Left lung (tissue), 10 donors: ENCODE results near the gene UTP25. TPM values are rescaled to one million over a fixed set of nuclear protein-coding genes. Genes with fewer than 3 reads are reported as not detected.
A peak's percentile ranks its signal among the peaks of the same experiment; 100 is the strongest.

Source experiments
- ATAC-seq: fragments of 200-7000 bp; cut with Tn5 transposase; one replicate; pipeline ENCODE4 v1.9.1; 2020; ENCODE audit warnings: moderate library complexity
- DNase-seq, 4 donors: peaks; one replicate each; pipeline ENCODE4 v3.0.0-alpha.2; 2013 to 2020
- H3K27ac ChIP-seq, 2 donors: fragments of 200-600 bp; sonication (generic) in 1 of 2; one replicate each; pipeline versions ENCODE4 v1.5.0 to v1.8.0; 2020 to 2021
- H3K27me3 ChIP-seq, 2 donors: fragments of 200-600 bp; sonication (generic) in 1 of 2; one replicate each; pipeline versions ENCODE4 v1.5.0 to v1.8.0; 2020 to 2021
- H3K36me3 ChIP-seq, 2 donors: fragments of 200-600 bp; sonication (generic) in 1 of 2; one replicate each; pipeline versions ENCODE4 v1.5.0 to v1.8.0; 2020 to 2021
- H3K4me1 ChIP-seq, 2 donors: fragments of 200-600 bp; one replicate each; pipeline ENCODE4 v1.8.0; 2021
- H3K4me3 ChIP-seq, 2 donors: fragments of 200-600 bp; sonication (generic) in 1 of 2; one replicate each; pipeline versions ENCODE4 v1.5.0 to v1.8.0; 2020 to 2021; ENCODE audit warnings: mild to moderate bottlenecking in 1 of 2
- H3K9me3 ChIP-seq, 2 donors: fragments of 200-600 bp; sonication (generic) in 1 of 2; one replicate each; pipeline versions ENCODE4 v1.5.0 to v1.8.0; 2020 to 2021
- intact Hi-C, 2 donors: fragments of 100-400 bp; cut with DNase I; formaldehyde crosslinking; loops; one replicate each; pipeline versions ENCODE4 v1.11.2 to v1.14.2; 2022
- polyA plus RNA-seq, 6 donors: library from polyadenylated mRNA; unstranded; fragments of 120-200 nt; gene quantifications; one replicate each; pipeline ENCODE4 v1.2.1, GENCODE V29; 2013; ENCODE audit not compliant: insufficient read length in 6 of 6
- total RNA-seq, 2 donors: library from RNA; stranded (reverse); fragmentation: NEBNext Ultra II Directional; extraction: Animal tissue kit (Norgen Biotek cat#: 25700); gene quantifications; one replicate each; pipeline ENCODE4 v1.2.1, GENCODE V29; 2021
- TF ChIP-seq, protein P1 (sequence below), 2 donors: fragments of 200-600 bp; sonication (generic) in 1 of 2; IDR thresholded peaks; one replicate each; pipeline versions ENCODE4 v1.5.0 to v1.8.0; 2021; ENCODE audit warnings: antibody characterized with exemption in 2 of 2
- donor health status: DM: no; HTN: yes; CAD: no.
- donor health status: DM: no; HTN: no; CAD: no.

UTP25 gene
- total and polyA plus RNA-seq, 8 donors, result 4.1 to 11.5 (median 10.3) TPM

DNA sequence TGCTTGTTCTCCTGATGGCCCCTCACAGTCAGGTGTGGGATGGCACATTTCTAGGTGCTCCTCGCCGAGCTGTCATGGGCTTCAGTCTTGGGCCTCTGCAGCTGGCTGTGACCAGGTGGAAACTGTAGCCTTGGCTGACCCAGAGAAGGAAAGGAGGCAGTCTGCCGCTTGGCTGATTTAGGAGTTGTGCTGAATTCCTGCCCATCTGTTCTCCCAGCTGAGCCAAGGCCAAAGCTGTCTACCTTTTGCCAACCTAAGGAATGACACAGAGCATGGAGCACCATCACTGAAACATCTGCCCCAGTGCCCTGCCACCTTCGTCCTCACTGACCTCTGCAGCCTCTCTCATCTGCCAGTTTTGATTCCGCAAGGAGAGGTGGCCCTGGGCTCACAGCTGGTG is 27.9 kb downstream of the UTP25 start:
- no peak overlapping the region for H3K4me3 ChIP-seq
- peaks cover 0 to 44% of the 10 kb centered on the region in 2 donors for H3K36me3 ChIP-seq
- H3K27me3 ChIP-seq, result no peaks in the 10 kb centered on the region
- intact Hi-C loops, result loop anchor here in 1 of 2 donors (10.0 kb wide), 1 partner anchor 139 kb away; no protein-coding TSS in a partner anchor
- no peak for ATAC-seq
- no peaks in the 10 kb centered on the region for H3K4me1 ChIP-seq
- no peak overlapping the region for H3K27ac ChIP-seq
- no peak for DNase-seq
- TF ChIP-seq, protein P1, sequence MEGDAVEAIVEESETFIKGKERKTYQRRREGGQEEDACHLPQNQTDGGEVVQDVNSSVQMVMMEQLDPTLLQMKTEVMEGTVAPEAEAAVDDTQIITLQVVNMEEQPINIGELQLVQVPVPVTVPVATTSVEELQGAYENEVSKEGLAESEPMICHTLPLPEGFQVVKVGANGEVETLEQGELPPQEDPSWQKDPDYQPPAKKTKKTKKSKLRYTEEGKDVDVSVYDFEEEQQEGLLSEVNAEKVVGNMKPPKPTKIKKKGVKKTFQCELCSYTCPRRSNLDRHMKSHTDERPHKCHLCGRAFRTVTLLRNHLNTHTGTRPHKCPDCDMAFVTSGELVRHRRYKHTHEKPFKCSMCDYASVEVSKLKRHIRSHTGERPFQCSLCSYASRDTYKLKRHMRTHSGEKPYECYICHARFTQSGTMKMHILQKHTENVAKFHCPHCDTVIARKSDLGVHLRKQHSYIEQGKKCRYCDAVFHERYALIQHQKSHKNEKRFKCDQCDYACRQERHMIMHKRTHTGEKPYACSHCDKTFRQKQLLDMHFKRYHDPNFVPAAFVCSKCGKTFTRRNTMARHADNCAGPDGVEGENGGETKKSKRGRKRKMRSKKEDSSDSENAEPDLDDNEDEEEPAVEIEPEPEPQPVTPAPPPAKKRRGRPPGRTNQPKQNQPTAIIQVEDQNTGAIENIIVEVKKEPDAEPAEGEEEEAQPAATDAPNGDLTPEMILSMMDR (IDR thresholded peaks at IDR 0.05), result no peak
- H3K9me3 ChIP-seq, result no peaks in the 10 kb centered on the region

DNA sequence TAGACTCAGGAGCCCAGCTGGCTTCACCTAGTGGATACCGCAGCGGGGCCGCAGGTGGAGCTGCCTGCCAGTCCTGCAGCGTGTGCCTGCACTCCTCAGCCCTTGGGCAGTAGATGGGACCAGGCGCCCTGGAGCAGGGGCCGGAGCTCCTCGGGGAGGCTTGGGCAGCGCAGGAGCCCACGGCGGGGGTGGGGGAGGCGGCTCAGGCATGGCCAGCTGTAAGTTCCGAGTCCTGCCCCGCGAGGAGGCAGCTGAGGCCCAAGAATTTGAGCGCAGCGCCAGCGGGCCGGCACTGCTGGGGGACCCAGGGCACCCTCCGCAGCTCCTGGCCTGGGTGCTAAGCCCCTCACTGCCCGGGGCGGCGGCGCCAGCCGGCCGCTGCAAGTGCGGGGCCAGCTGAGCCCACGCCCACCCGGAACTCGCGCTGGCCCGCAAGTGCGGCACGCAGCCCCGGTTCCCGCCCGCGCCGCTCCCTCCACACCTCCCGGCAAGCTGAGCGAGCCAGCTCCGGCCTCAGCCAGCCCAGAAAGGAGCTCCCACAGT is 30.9 kb downstream of the UTP25 start:
- no peak overlapping the region for H3K4me3 ChIP-seq
- intact Hi-C loops, result loop anchor here in 1 of 2 donors (10.0 kb wide), 1 partner anchor 136 kb away; no protein-coding TSS in a partner anchor
- no peak for ATAC-seq
- no peak overlapping the region for H3K27ac ChIP-seq
- peaks cover 0 to 15% of the 10 kb centered on the region in 2 donors for H3K36me3 ChIP-seq
- peak in 1 of 4 donors; percentile 58 for DNase-seq
- no peaks in the 10 kb centered on the region for H3K27me3 ChIP-seq
- TF ChIP-seq, protein P1 (IDR thresholded peaks at IDR 0.05), result no peak
- no peaks in the 10 kb centered on the region for H3K4me1 ChIP-seq
- H3K9me3 ChIP-seq, result no peaks in the 10 kb centered on the region

DNA sequence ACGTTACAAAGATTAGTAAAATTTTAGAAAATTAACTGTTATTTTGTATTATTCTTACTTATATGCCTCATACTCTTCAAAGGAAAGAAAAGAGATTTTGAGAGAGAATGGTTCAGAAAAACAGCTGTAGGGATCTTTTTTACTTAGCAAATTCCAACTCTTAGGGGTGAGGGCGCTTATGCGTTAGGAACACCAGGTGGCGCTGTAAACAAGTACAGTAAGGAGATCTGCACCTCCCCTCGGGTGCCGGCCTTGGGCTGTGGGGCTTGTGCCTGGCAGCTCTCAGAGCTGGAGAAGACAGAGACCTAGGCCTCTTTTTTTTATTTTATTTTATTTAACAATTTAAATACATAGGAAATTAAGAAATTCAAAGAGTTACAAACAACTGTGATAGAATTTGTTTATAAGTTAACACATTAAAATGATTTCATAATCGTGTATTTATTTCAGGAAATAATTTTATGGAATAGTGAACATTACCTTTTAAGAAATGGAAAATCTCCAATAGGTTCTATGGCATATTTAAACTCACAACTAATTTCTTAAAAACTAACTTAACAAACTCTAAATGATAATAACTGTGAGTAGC is 32.6 kb downstream of the UTP25 start:
- intact Hi-C loops, result no loop called here
- H3K9me3 ChIP-seq, result no peaks in the 10 kb centered on the region
- ATAC-seq, result peak; percentile 97
- H3K4me3 ChIP-seq, result no peak overlapping the region
- DNase-seq, result peak; percentile 58 to 84 (median 78)
- H3K27me3 ChIP-seq, result no peaks in the 10 kb centered on the region
- TF ChIP-seq, protein P1 (IDR thresholded peaks at IDR 0.05), result peak; percentile 84 to 91
- H3K4me1 ChIP-seq, result no peaks in the 10 kb centered on the region
- no peak overlapping the region for H3K27ac ChIP-seq
- no peaks in the 10 kb centered on the region for H3K36me3 ChIP-seq

DNA sequence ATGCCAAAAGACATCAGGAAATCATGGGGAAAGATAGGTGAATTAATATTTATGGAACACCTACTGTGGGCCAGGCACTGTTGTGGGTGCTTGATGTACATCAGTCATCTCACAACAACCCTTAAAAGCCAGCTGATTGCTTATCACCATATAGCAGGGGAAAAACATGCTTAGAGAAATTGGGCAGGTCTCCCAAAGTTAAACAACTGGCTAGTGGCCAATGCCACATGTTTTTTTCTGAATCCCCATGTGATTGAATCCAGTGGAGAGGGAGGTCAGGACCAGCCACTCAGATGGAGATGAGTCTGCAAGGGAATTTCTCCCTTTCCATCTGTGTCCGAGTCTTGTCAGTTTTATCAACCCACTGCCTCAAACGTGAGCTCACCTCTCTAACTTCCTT is 33.5 kb downstream of the UTP25 start:
- no peaks in the 10 kb centered on the region for H3K27me3 ChIP-seq
- H3K4me1 ChIP-seq, result no peaks in the 10 kb centered on the region
- ATAC-seq, result no peak
- DNase-seq, result no peak
- H3K36me3 ChIP-seq, result no peaks in the 10 kb centered on the region
- no peak overlapping the region for H3K4me3 ChIP-seq
- intact Hi-C loops, result no loop called here
- H3K27ac ChIP-seq, result no peak overlapping the region
- TF ChIP-seq, protein P1 (IDR thresholded peaks at IDR 0.05), result no peak
- no peaks in the 10 kb centered on the region for H3K9me3 ChIP-seq

DNA sequence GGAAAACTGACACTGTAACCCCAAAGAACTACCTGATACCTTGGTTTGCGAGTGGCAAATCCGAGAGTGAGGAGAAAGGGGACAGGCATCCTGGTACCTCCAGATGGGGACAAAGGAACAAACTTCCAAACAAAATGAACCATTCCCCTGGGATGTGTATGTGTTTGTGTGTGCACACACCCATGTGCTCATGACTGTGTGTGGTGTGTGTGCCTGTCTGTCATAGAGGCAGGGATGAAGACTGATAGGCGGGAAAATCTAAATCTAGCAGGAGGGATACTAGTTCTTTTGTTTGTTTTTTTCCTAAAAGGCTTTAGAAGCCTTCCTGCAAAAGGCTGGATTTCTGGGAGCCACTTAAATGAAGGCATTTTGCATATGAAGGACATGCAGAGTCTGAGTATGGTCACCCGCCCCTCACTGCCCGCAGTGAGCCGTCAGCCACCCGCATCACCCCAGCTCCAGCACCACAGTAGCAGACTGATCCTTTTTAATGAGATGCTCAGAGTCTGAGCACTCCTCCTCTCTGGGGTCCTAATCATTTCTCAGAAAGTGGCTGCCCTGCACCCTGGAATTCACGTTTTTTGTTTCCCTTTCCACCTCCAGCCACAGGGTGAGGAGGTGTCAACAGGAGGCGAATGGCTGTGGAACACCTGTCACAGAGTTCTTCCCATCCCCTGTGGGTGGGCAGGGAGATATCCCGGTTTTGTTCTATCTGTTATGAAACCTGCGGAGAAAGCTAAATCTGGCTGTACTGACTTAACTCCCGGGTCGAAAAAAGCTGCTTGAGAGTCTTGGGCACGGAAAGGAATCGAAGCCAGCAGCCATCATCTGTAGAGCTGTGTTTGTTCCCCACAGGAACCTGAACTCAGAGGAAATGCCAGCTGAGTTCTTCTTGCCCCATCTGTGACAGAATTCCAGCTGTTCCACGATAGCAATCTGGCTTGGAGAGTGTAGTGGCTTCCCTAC is 34.9 kb downstream of the UTP25 start:
- ATAC-seq (no peak), DNase-seq (no peak)
- TF ChIP-seq, protein P1 (IDR thresholded peaks at IDR 0.05), result no peak
- Histone ChIP-seq H3K27ac (no peak overlapping the region), H3K9me3 (peaks cover 0 to 13% of the 10 kb centered on the region in 2 donors), H3K27me3 (no peaks in the 10 kb centered on the region), H3K4me3 (no peak overlapping the region), H3K4me1 (no peaks in the 10 kb centered on the region), H3K36me3 (no peaks in the 10 kb centered on the region)
- intact Hi-C loops, result no loop called here
